ENCODE data around the gene COBLL1. TPM values are rescaled to one million over a fixed set of nuclear protein-coding genes. Genes with fewer than 3 reads are reported as not detected.

Gene COBLL1
- total RNA-seq, 4 donors from 2014 or later = 43.2 to 97.3 (median 68.6) TPM

- no peak for DNase-seq (ENCODE audit: low spot score in 2 of 2)
- no peak overlapping the region for H3K4me3 ChIP-seq (ENCODE audit: low read depth, poor library complexity, severe bottlenecking)
- intact Hi-C loops (cut with DNase I; ENCODE audit: low total_unique reads) = no loop called here
- 56 to 58% methylated on average over 9 of the region's 9 CpGs for WGBS, 2 donors
- TF ChIP-seq POLR2A (IDR thresholded peaks at IDR 0.05) = no peak
- no peak for TF ChIP-seq CTCF (IDR thresholded peaks at IDR 0.05)
Observed at GRCh38 chr2:164882276-164882675, 40.7 kb upstream of the COBLL1 start.

DNA sequence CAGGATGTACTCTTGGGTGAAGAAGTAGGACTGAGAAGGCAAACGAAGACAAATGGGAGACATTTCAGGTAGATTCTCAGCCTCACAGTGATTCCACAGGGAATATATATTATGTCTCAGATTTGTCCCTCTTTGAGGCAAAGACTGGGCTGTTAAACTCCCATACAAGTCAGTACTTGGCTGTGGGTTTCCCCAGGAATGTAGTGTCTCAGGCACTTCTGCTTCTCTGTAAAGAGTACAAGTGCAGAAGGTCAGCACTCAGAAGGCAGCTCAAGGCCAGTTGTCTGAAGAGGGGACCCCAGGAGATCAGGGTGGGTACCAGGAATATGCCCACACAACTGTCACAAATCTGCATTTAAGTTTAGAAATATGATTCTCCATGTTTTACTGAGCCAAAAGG, 39.9 kb upstream of the COBLL1 start:
- H3K4me3 ChIP-seq (ENCODE audit: low read depth, poor library complexity, severe bottlenecking) = no peak overlapping the region
- TF ChIP-seq CTCF (IDR thresholded peaks at IDR 0.05) = no peak
- TF ChIP-seq POLR2A (IDR thresholded peaks at IDR 0.05) = no peak
- no peak for DNase-seq (ENCODE audit: low spot score in 2 of 2)
- 81 to 89% methylated on average over 1 of the region's 1 CpG for whole genome bisulfite sequencing, 2 donors
- intact Hi-C loops (cut with DNase I; ENCODE audit: low total_unique reads) = no loop called here

GRCh38 chr2:164879901-164880535, 38.4 kb upstream of the COBLL1 start:
- TF ChIP-seq POLR2A (IDR thresholded peaks at IDR 0.05) = no peak
- no peak for TF ChIP-seq CTCF (IDR thresholded peaks at IDR 0.05)
- intact Hi-C loops (cut with DNase I; ENCODE audit: low total_unique reads) = no loop called here
- WGBS, 2 donors = 59 to 64% methylated on average over 2 of the region's 2 CpGs
- no peak for DNase-seq (ENCODE audit: low spot score in 2 of 2)
- no peak overlapping the region for H3K4me3 ChIP-seq (ENCODE audit: low read depth, poor library complexity, severe bottlenecking)

- DNase-seq (ENCODE audit: low spot score in 2 of 2) = no peak
- TF ChIP-seq POLR2A (IDR thresholded peaks at IDR 0.05) = no peak
- no peak for TF ChIP-seq CTCF (IDR thresholded peaks at IDR 0.05)
- intact Hi-C loops (cut with DNase I; ENCODE audit: low total_unique reads) = no loop called here
- H3K4me3 ChIP-seq (ENCODE audit: low read depth, poor library complexity, severe bottlenecking) = no peak overlapping the region
Observed at GRCh38 chr2:164877927-164878326, 36.3 kb upstream of the COBLL1 start.

DNA sequence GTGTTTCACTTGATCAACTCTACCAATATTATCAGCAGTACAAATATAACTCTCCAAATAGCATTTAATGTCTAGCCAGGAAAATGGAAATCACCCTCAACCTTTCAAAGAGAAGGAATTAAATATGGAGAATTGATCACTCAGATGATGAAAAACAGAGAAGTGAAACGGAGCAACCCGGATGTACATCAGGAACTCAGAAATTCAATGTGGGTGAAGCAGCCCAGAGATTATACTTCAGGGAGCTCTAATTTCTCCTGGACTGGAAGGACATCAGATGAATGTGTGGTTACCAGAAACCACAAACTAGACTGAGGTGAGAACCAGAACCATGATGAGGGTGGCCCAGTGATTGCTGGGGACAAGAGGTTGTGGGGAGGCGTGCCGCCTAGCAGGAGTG, 35.5 kb upstream of the COBLL1 start:
- WGBS, 2 donors = 87 to 90% methylated on average over 4 of the region's 4 CpGs
- intact Hi-C loops (cut with DNase I; ENCODE audit: low total_unique reads) = no loop called here
- no peak overlapping the region for H3K4me3 ChIP-seq (ENCODE audit: low read depth, poor library complexity, severe bottlenecking)
- TF ChIP-seq POLR2A (IDR thresholded peaks at IDR 0.05) (no peak), CTCF (IDR thresholded peaks at IDR 0.05) (no peak)
- no peak for DNase-seq (ENCODE audit: low spot score in 2 of 2)

Measured in lower leg skin (tissue), 4 donors.